Stimulated activated CD8-positive, alpha-beta memory T cell treated with anti-CD3 and anti-CD28 coated beads, Interleukin-7, amount 100 ng/mL, for 48 hours (primary cell): ENCODE measurements around the gene UBE2L6.

Experiments used
- DNase-seq, 2 donors: peaks; one replicate each; pipeline ENCODE4 v3.0.0-alpha.2; 2020; ENCODE audit warnings: low read depth in 1 of 2; ENCODE audit errors: extremely low read depth in 1 of 2

UBE2L6 gene

DNA sequence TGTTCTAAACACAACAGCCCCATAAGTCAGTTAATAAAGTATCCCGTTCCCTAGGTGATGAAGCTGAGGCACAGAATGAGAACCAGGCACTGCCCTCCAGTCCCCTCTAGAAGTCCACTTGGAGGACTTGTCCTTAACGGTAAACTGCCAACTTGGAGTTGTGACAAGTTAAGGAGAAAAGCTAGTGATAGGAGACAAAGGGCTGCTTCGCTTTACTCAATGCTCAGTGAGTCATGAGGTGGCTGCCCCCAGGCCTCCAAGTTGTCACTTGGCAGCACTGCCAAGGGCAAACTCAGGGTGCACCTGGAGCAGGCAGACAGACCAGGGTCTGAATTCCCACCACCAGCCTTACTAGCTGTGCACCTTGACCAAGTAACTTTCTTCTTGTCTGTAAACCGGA lies 65.5 kb downstream of the UBE2L6 start:
- no peak for DNase-seq
